Astrocyte of the cerebellum (primary cell): ENCODE results near the gene CDC42BPB.

ENCODE experiments used
- DNase-seq: peaks from one replicate; pipeline ENCODE4 v3.0.0-alpha.2; 2011; ENCODE audit warnings: low read depth
- H3K4me3 ChIP-seq: 2 replicates; pipeline ENCODE4 v1.5.1; 2011; ENCODE audit warnings: mild to moderate bottlenecking, low read depth, low read length, moderate library complexity
- CTCF ChIP-seq: IDR thresholded peaks from 2 replicates; pipeline ENCODE4 v1.5.1; 2012; ENCODE audit warnings: low read length, low read depth, moderate library complexity, mild to moderate bottlenecking; ENCODE audit errors: missing control alignments
- in situ Hi-C: cut with HindIII; loops from 2 replicates; pipeline ENCODE4 v1.10.0; 2017; ENCODE audit warnings: low sequenced_read_pairs

CDC42BPB gene

GRCh38 chr14:102964152-102964730 is 93.1 kb downstream of the CDC42BPB start:
- DNase-seq = no peak
- in situ Hi-C loops = no loop called here
- no peak for TF ChIP-seq CTCF

GRCh38 chr14:102962111-102962627 is 95.2 kb downstream of the CDC42BPB start:
- DNase-seq = no peak
- in situ Hi-C loops = no loop called here
- TF ChIP-seq CTCF = no peak
- H3K4me3 ChIP-seq = no peak overlapping the region

More at GRCh38 chr14:102964152-102964730, 93.1 kb downstream of the CDC42BPB start:
- H3K4me3 ChIP-seq = no peak overlapping the region

GRCh38 chr14:102958461-102958860 is 98.9 kb downstream of the CDC42BPB start:
- H3K4me3 ChIP-seq = no peak overlapping the region
- no peak for DNase-seq
- in situ Hi-C loops = no loop called here
- no peak for TF ChIP-seq CTCF

- H3K4me3 ChIP-seq = no peak overlapping the region
- in situ Hi-C loops = no loop called here
- DNase-seq = no peak
- TF ChIP-seq CTCF = no peak
These were observed 100.1 kb downstream of the CDC42BPB start for GRCh38 chr14:102957222-102957621.

GRCh38 chr14:102955636-102956408 is 101.5 kb downstream of the CDC42BPB start:
- in situ Hi-C loops = no loop called here
- TF ChIP-seq CTCF = no peak
- no peak for DNase-seq
- no peak overlapping the region for H3K4me3 ChIP-seq

DNA sequence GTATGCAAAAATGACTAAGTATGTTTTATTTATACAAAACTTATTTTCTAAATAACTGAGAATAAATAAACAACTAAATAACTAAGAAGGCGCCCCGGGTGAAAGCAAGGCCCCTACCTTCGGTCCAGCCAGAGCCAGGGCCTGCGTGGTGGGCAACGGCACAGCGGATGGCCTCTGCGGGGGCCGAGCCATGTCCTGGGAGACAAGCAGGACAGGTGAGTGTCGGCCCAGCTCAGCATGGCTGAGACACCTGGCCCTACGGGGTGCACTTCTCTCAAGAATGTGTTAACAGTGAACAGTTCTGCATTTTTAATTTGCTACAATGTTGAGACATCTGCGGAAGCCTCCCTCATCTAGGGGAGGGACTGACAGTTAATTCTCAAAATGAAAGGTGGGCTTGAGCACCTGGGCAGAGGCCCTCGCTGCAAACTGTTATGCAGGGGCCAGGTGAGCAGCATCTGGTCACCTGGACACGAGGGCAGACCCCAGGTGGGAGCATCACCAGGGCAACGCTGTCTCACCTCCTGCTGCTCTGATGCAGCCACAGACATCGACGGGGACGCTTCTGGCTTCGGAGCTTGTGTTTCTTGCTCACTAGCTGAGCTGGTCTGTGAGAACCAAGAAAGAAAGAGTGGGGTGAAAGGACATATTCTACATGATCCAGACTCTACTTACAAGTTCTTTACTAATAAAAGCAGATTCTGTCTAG is 103.1 kb downstream of the CDC42BPB start:
- H3K4me3 ChIP-seq = no peak overlapping the region
- in situ Hi-C loops = no loop called here
- no peak for TF ChIP-seq CTCF
- no peak for DNase-seq
